ENCODE results near the gene AUTS2.

Gene AUTS2

GRCh38 chr7:70494225-70495032 lies 896.2 kb downstream of the AUTS2 start:
- Histone ChIP-seq H3K4me3 (ENCODE audit: low read depth, low read length) (no peak overlapping the region), H3K36me3 (ENCODE audit: control insufficient read depth, insufficient read depth, low read length) (no peaks in the 10 kb centered on the region), H3K4me1 (ENCODE audit: control insufficient read depth, insufficient read depth, low read length) (peaks cover 4% of the 10 kb centered on the region; the same call in 1 of the 2 replicates), H3K27me3 (ENCODE audit: control insufficient read depth, insufficient read depth, low read length) (no peaks in the 10 kb centered on the region), H3K27ac (ENCODE audit: low read depth, low read length) (no peak overlapping the region), H3K9ac (ENCODE audit: low read length) (no peak overlapping the region), H3K9me3 (ENCODE audit: control insufficient read depth, insufficient read depth, low read depth, low read length) (no peaks in the 10 kb centered on the region)

DNA sequence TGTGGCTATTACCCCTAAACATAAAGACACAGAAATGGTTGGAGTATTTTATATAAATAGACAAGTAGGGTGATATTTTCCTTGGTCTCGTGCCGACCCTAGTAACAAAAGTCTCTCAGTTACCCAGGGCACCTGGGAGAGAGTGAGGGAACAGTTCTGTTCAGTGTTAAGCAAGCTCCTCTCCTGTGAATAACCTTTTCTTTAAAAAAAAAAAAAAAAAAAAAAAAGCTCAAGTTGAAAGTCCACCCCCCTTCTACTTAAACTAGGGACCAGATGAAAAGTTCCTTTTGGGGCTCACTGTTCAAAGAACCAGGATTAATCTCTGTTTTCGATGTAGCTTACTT lies 896.7 kb downstream of the AUTS2 start:
- H3K4me1 ChIP-seq (ENCODE audit: control insufficient read depth, insufficient read depth, low read length) = peaks cover 4% of the 10 kb centered on the region; the same call in 1 of the 2 replicates
- H3K36me3 ChIP-seq (ENCODE audit: control insufficient read depth, insufficient read depth, low read length) = no peaks in the 10 kb centered on the region
- H3K27me3 ChIP-seq (ENCODE audit: control insufficient read depth, insufficient read depth, low read length) = no peaks in the 10 kb centered on the region
- H3K9me3 ChIP-seq (ENCODE audit: control insufficient read depth, insufficient read depth, low read depth, low read length) = no peaks in the 10 kb centered on the region
- H3K4me3 ChIP-seq (ENCODE audit: low read depth, low read length) = no peak overlapping the region
- no peak overlapping the region for H3K9ac ChIP-seq (ENCODE audit: low read length)
- H3K27ac ChIP-seq (ENCODE audit: low read depth, low read length) = no peak overlapping the region

- Histone ChIP-seq H3K9me3 (ENCODE audit: control insufficient read depth, insufficient read depth, low read depth, low read length) (no peaks in the 10 kb centered on the region), H3K36me3 (ENCODE audit: control insufficient read depth, insufficient read depth, low read length) (no peaks in the 10 kb centered on the region)
Observed at GRCh38 chr7:70497793-70498192, 899.5 kb downstream of the AUTS2 start.

DNA sequence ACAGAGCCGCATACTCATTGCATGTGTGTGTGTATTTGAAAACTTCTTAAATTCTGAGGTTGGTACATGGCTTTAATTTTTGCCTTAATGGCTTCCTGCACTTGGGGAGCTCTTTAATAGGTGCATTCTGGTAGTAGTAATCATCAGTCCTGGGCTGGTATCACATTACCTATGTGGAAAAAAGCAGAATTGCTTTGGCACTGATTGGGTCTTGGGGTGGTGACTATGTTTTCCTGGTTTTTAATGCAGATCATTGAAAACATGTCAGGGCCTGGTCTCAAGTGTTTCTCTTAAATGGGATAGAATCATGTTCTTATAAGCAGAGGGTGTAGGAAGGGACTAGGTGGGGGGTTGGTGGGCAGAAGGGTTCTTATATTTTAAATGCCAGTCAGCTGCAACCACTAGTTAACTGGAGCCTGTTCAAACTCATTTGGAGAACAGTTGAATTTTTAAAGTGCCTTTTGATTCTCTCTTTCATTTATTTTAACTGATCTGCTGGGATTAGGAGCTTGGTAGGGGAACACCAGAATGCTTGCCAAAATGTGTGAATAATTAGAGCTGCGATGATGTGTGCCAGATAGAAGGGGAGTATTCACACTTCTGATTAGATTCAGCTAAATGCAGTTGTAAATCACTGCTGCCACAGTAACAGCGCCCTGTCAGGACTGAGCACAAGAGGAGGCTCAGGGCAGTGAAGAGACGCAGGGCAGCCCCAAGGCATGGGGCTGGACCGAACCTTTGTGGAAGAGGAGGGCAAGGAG lies 900.1 kb downstream of the AUTS2 start:
- Histone ChIP-seq H3K4me1 (ENCODE audit: control insufficient read depth, insufficient read depth, low read length) (no peaks in the 10 kb centered on the region), H3K36me3 (ENCODE audit: control insufficient read depth, insufficient read depth, low read length) (no peaks in the 10 kb centered on the region), H3K9me3 (ENCODE audit: control insufficient read depth, insufficient read depth, low read depth, low read length) (no peaks in the 10 kb centered on the region), H3K9ac (ENCODE audit: low read length) (no peak overlapping the region), H3K27me3 (ENCODE audit: control insufficient read depth, insufficient read depth, low read length) (no peaks in the 10 kb centered on the region), H3K4me3 (ENCODE audit: low read depth, low read length) (no peak overlapping the region), H3K27ac (ENCODE audit: low read depth, low read length) (no peak overlapping the region)

More at GRCh38 chr7:70497793-70498192, 899.5 kb downstream of the AUTS2 start:
- no peak overlapping the region for H3K4me3 ChIP-seq (ENCODE audit: low read depth, low read length)
- H3K27me3 ChIP-seq (ENCODE audit: control insufficient read depth, insufficient read depth, low read length) = no peaks in the 10 kb centered on the region
- no peak overlapping the region for H3K9ac ChIP-seq (ENCODE audit: low read length)
- H3K27ac ChIP-seq (ENCODE audit: low read depth, low read length) = no peak overlapping the region
- no peaks in the 10 kb centered on the region for H3K4me1 ChIP-seq (ENCODE audit: control insufficient read depth, insufficient read depth, low read length)

- H3K27me3 ChIP-seq (ENCODE audit: control insufficient read depth, insufficient read depth, low read length) = no peaks in the 10 kb centered on the region
- no peaks in the 10 kb centered on the region for H3K36me3 ChIP-seq (ENCODE audit: control insufficient read depth, insufficient read depth, low read length)
- no peak overlapping the region for H3K27ac ChIP-seq (ENCODE audit: low read depth, low read length)
- no peak overlapping the region for H3K9ac ChIP-seq (ENCODE audit: low read length)
- no peaks in the 10 kb centered on the region for H3K9me3 ChIP-seq (ENCODE audit: control insufficient read depth, insufficient read depth, low read depth, low read length)
- no peak overlapping the region for H3K4me3 ChIP-seq (ENCODE audit: low read depth, low read length)
- no peaks in the 10 kb centered on the region for H3K4me1 ChIP-seq (ENCODE audit: control insufficient read depth, insufficient read depth, low read length)
Observed at GRCh38 chr7:70500261-70500660, 902.0 kb downstream of the AUTS2 start.

DNA sequence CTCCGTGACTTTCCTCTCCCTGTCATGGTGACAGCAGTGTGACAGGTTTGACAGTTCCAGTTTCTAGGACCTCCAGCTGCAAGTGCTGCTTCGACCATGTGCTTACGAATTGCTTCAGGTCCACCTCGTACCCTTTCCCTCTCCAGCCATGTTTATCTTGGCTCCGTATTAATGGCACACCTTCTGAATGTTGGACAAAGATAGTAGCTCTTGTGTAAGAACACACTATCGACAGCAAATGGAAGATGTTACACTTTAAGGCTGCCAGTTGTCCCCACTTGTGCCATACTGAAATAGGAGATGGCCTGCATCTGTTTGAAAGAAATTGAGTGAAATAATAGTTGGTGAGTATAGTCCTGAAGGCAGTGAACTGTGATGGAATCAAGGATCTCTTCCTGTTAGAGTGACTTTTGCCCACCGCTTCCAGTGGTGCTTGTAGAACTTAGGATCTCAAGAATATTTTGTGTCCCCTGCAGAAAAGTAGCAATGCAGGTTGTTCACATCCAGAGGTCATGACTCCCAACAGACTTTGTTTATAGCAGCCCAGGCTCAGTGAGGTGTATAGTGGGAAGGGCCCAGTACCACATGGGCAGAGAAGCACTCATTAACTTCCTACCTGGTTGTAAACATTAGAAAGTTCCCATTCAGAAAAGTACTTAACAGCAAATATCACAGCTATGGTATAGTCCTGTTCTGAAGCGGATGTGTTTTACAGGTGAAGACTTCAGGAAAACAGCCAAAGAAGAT lies 904.0 kb downstream of the AUTS2 start:
- H3K4me3 ChIP-seq (ENCODE audit: low read depth, low read length) = no peak overlapping the region
- H3K9ac ChIP-seq (ENCODE audit: low read length) = no peak overlapping the region
- no peaks in the 10 kb centered on the region for H3K4me1 ChIP-seq (ENCODE audit: control insufficient read depth, insufficient read depth, low read length)
- no peak overlapping the region for H3K27ac ChIP-seq (ENCODE audit: low read depth, low read length)
- no peaks in the 10 kb centered on the region for H3K27me3 ChIP-seq (ENCODE audit: control insufficient read depth, insufficient read depth, low read length)
- no peaks in the 10 kb centered on the region for H3K36me3 ChIP-seq (ENCODE audit: control insufficient read depth, insufficient read depth, low read length)
- H3K9me3 ChIP-seq (ENCODE audit: control insufficient read depth, insufficient read depth, low read depth, low read length) = no peaks in the 10 kb centered on the region

GRCh38 chr7:70504254-70504653 lies 906.0 kb downstream of the AUTS2 start:
- Histone ChIP-seq H3K27me3 (ENCODE audit: control insufficient read depth, insufficient read depth, low read length) (no peaks in the 10 kb centered on the region), H3K9me3 (ENCODE audit: control insufficient read depth, insufficient read depth, low read depth, low read length) (no peaks in the 10 kb centered on the region), H3K27ac (ENCODE audit: low read depth, low read length) (no peak overlapping the region), H3K36me3 (ENCODE audit: control insufficient read depth, insufficient read depth, low read length) (no peaks in the 10 kb centered on the region), H3K4me1 (ENCODE audit: control insufficient read depth, insufficient read depth, low read length) (no peaks in the 10 kb centered on the region), H3K9ac (ENCODE audit: low read length) (no peak overlapping the region), H3K4me3 (ENCODE audit: low read depth, low read length) (no peak overlapping the region)

GRCh38 chr7:70505468-70505867 lies 907.2 kb downstream of the AUTS2 start:
- Histone ChIP-seq H3K27me3 (ENCODE audit: control insufficient read depth, insufficient read depth, low read length) (no peaks in the 10 kb centered on the region), H3K9ac (ENCODE audit: low read length) (no peak overlapping the region), H3K4me3 (ENCODE audit: low read depth, low read length) (no peak overlapping the region), H3K36me3 (ENCODE audit: control insufficient read depth, insufficient read depth, low read length) (no peaks in the 10 kb centered on the region), H3K27ac (ENCODE audit: low read depth, low read length) (no peak overlapping the region), H3K4me1 (ENCODE audit: control insufficient read depth, insufficient read depth, low read length) (no peaks in the 10 kb centered on the region), H3K9me3 (ENCODE audit: control insufficient read depth, insufficient read depth, low read depth, low read length) (no peaks in the 10 kb centered on the region)

GRCh38 chr7:70505886-70506285 lies 907.6 kb downstream of the AUTS2 start:
- H3K36me3 ChIP-seq (ENCODE audit: control insufficient read depth, insufficient read depth, low read length) = no peaks in the 10 kb centered on the region
- no peak overlapping the region for H3K9ac ChIP-seq (ENCODE audit: low read length)
- H3K9me3 ChIP-seq (ENCODE audit: control insufficient read depth, insufficient read depth, low read depth, low read length) = no peaks in the 10 kb centered on the region
- H3K27me3 ChIP-seq (ENCODE audit: control insufficient read depth, insufficient read depth, low read length) = no peaks in the 10 kb centered on the region
- H3K4me3 ChIP-seq (ENCODE audit: low read depth, low read length) = no peak overlapping the region
- H3K4me1 ChIP-seq (ENCODE audit: control insufficient read depth, insufficient read depth, low read length) = no peaks in the 10 kb centered on the region
- H3K27ac ChIP-seq (ENCODE audit: low read depth, low read length) = no peak overlapping the region

DNA sequence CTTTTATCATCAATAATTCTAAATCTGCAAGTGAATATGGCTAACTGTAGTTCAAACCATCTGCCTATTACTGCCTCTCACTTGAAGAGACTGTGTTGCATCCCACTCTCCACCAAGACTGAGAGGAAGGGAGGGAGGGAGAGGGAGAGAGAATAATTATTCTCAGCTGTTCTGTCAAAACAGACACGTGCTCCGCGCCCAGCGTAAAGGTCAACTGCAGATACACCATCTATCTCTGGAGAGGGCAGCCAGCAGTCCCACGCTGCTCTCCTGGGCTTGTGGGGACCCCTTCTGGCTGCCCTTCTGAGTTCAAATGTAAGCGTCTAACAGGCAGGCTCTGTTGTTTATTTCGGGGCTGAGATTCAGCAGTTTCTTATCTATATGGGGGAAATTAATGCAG lies 908.2 kb downstream of the AUTS2 start:
- Histone ChIP-seq H3K36me3 (ENCODE audit: control insufficient read depth, insufficient read depth, low read length) (no peaks in the 10 kb centered on the region), H3K9me3 (ENCODE audit: control insufficient read depth, insufficient read depth, low read depth, low read length) (no peaks in the 10 kb centered on the region), H3K9ac (ENCODE audit: low read length) (no peak overlapping the region), H3K27ac (ENCODE audit: low read depth, low read length) (no peak overlapping the region), H3K27me3 (ENCODE audit: control insufficient read depth, insufficient read depth, low read length) (no peaks in the 10 kb centered on the region), H3K4me3 (ENCODE audit: low read depth, low read length) (no peak overlapping the region), H3K4me1 (ENCODE audit: control insufficient read depth, insufficient read depth, low read length) (no peaks in the 10 kb centered on the region)

DNA sequence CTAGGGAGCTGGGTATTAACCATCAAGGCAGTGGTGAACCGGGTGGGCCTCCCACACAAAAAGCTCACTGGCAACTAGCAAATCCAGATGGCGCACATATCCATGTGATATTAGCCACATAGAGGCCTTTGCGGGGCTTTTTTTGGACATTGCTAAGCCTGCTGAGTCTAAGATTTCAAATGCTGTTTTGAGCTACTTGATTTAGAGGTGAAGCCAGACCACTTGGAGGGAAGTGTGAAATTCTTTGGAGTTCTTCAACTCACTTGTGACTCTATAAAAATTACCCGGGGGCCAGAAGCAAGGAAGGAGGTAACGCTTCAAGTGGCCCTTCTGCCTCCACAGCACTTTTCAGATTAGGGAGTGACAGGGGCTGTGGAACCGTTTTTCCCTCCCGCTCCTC lies 913.9 kb downstream of the AUTS2 start:
- 0 out of 2 replicates have a peak, but pooled peaks cover 5% of the 10 kb centered on the region for H3K9me3 ChIP-seq (ENCODE audit: control insufficient read depth, insufficient read depth, low read depth, low read length)
- no peaks in the 10 kb centered on the region for H3K36me3 ChIP-seq (ENCODE audit: control insufficient read depth, insufficient read depth, low read length)
- no peaks in the 10 kb centered on the region for H3K4me1 ChIP-seq (ENCODE audit: control insufficient read depth, insufficient read depth, low read length)
- no peak overlapping the region for H3K4me3 ChIP-seq (ENCODE audit: low read depth, low read length)
- H3K9ac ChIP-seq (ENCODE audit: low read length) = no peak overlapping the region
- no peak overlapping the region for H3K27ac ChIP-seq (ENCODE audit: low read depth, low read length)
- no peaks in the 10 kb centered on the region for H3K27me3 ChIP-seq (ENCODE audit: control insufficient read depth, insufficient read depth, low read length)
